T-helper 1 cell (primary cell): ENCODE measurements around the gene BRDT.

ENCODE experiments used
- DNase-seq, 5 donors: peaks; one replicate each; pipeline ENCODE4 v3.0.0-alpha.2; 2012 to 2020
- total RNA-seq, 4 donors: gene quantifications; one replicate each; lab custom pipeline; 2026; lab: John Stamatoyannopoulos, UW

Gene BRDT
- total RNA-seq = 0.12 to 0.80 (median 0.27) reads per million in 4 donors

GRCh38 chr1:91949356-91949699 lies at the start of gene BRDT:
BRDT (plus strand) TSS chr1:91949401; CDS start chr1:91962755, 13,354 bp downstream.
- no peak for DNase-seq

DNA sequence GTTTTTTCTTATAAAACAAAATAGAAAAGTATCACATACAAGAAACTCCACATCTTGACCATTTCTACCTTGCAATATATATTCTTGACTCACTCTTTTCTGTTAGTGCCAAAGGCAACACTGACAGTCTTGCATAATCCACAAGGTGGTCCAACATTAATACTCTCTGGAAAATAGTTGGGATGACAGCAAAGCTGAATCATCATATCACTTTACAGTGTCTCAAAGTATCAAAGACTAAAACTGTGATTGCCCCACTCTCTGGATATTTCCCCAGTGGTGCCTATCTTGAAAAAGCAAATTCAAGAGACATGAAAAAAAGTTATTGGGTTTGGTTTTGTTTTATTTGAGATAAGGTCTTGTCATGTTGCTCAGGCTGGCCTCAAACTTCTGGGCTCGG lies 48.6 kb upstream of the BRDT start:
- DNase-seq = no peak

DNA sequence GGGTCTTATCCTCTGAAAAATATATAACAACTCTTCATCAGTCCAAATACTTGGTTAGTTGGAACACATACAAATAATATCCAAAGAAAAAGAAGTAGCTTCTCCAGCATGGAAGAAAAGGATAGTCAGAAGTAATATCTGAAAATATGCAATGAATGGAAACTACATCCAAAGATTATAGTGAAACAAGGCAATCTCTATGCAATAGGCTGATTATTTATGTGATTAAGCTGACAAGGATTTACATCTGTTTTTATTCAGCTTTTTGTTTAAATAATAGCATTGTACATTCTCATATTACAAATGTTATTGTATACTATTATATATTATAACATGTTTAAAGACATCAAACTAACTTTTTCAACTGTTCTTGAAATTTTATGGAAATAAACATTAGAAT lies 48.0 kb upstream of the BRDT start:
- DNase-seq = no peak

- DNase-seq = no peak
Observed at GRCh38 chr1:91912266-91912665, 36.9 kb upstream of the BRDT start.

DNA sequence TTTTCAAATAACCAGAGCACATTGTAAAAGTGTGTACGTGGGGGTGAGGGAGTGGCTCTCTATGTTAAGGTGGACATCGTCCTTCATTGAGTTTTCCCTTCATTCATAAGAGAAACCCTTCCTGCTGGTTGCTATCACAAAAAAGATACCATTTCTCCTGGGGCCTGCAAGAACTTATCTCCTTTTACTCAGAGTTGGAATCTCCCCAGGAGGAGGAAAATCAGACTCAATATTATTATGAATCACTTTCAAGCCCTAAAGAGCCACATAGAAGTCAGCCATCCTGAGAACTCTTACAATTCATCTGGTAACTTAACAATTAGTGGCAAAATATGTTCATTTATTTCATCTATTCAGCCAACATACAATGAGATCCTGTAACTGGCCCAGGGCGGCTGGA lies 36.2 kb upstream of the BRDT start:
- DNase-seq = no peak

- DNase-seq = no peak
Observed at GRCh38 chr1:91916046-91916445, 33.2 kb upstream of the BRDT start.

- no peak for DNase-seq
Observed at GRCh38 chr1:91916811-91917460, 32.3 kb upstream of the BRDT start.

DNA sequence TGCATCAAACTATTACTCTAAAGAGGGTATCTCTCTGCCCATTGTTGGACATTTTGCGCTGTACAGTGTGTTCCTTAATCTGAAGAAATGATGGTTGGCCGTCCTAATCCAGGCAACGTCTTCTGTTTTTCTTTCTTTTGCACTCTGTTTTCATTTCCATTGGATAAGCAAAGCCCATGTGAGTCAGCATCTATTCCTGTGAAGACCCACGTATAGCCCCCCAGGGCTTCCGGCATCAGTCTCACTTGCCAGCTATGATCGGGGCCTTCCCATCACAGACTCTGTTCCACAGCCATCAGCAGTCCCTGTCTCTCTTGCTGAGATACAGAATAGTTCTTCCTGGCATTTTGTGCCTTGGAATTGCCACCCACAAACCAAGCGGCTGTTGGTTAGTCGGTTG lies 29.2 kb upstream of the BRDT start:
- no peak for DNase-seq

GRCh38 chr1:91924146-91924545 lies 25.1 kb upstream of the BRDT start:
- no peak for DNase-seq

GRCh38 chr1:91925644-91926435 lies 23.4 kb upstream of the BRDT start:
- DNase-seq = no peak

- DNase-seq = no peak
Observed at GRCh38 chr1:91928026-91928425, 21.2 kb upstream of the BRDT start.

- DNase-seq = no peak
Observed at GRCh38 chr1:91929250-91929649, 20.0 kb upstream of the BRDT start.

- no peak for DNase-seq
Observed at GRCh38 chr1:91937613-91938012, 11.6 kb upstream of the BRDT start.

DNA sequence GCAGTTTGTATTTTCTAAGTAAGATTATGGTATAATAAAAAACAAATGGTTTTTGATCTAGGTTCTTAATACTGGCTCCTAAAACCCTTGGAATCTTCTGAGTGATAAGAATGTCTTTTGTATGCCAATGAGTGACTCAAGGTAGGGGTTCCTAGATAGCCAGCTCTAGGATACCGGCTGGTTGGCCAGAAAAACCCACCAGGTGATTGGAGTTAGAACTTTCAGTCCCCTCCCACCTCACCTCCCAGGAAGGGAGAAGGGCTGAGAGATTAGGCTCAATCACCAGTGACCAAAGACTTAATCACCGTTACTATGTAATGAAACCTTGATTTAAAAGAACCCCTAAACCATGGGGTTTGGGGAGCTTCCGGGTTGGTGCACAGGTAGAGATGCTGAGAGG lies 8.7 kb upstream of the BRDT start:
- no peak for DNase-seq

DNA sequence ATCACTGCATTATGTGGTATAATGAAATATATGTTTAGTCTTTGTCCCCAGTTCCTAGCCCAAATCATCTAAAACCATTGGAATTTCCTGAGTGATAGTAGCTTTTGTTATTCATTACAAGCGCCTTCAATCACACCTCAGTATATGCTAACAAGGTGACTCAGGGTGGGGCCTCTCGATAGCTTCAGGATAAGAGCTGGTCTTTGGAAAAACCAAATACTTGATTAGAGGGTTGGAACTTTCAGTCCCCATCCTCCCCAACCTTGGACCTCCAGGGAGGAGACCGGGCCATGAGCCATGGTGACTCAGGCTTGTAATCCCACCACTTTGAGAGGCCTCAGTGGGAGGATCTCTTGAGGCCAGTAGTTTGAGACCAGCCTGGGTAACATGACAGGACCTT lies 5.1 kb upstream of the BRDT start:
- no peak for DNase-seq

DNA sequence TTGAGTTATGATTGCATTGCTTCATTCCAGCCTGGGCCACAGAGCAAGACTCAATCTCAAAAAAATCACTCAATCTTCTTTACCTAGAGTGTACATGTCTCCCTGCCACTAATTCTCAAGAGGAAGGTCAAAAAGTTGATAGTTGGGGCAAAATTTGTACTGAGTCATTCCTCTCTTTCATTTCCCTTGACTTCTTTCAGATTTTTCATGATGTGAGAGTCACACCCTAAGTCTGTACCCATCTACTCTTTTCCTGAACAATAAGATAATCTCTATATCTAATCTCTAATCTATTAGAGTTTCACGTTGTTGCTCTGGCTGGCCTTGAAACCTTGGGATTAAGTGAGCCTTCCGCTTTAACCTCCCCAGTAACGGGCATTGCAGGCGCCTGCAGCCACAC lies 1.1 kb upstream of the BRDT start:
- peak in 1 of 5 donors; percentile 86 for DNase-seq

GRCh38 chr1:91948501-91949355 lies 473 bp upstream of the BRDT start:
- peak in 4 of 5 donors; percentile 49 to 95 (median 60) for DNase-seq

GRCh38 chr1:91952187-91952586 lies 3.0 kb downstream of the BRDT start:
- no peak for DNase-seq

- DNase-seq = no peak
Observed at GRCh38 chr1:91958926-91959325, 9.7 kb downstream of the BRDT start.

- no peak for DNase-seq
Observed at GRCh38 chr1:91968334-91968733, 19.1 kb downstream of the BRDT start.

DNA sequence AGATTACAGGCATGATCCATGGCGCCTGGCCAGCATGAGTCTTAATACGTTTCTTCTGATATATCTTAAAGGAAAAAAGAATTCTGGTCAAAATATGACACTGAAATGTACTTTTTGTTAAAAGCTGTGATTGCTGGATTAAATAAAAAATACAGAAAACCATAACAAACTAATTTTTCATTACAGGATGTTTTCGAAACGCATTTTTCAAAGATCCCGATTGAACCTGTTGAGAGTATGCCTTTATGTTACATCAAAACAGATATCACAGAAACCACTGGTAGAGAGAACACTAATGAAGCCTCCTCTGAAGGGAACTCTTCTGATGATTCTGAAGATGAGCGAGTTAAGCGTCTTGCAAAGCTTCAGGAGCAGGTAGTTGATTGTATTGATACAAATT lies 30.2 kb downstream of the BRDT start:
- DNase-seq = no peak

- DNase-seq = no peak
Observed at GRCh38 chr1:91980663-91981062, 31.5 kb downstream of the BRDT start.

GRCh38 chr1:91981996-91982609 lies 32.9 kb downstream of the BRDT start:
- DNase-seq = no peak
